Panc1 (cell line): Measurements from ENCODE around the gene SLC18B1.

ENCODE experiments used
- CTCF ChIP-seq: fragments of 450-650 bp; IDR thresholded peaks from 2 replicates; pipeline ENCODE4 v1.5.1; 2017; ENCODE audit warnings: mild to moderate bottlenecking
- POLR2AphosphoS5 ChIP-seq: IDR thresholded peaks from 2 replicates; pipeline ENCODE4 v1.6.1; 2012; ENCODE audit warnings: mild to moderate bottlenecking, low read depth, low read length, moderate library complexity
- SIN3A ChIP-seq: IDR thresholded peaks from 2 replicates; pipeline ENCODE4 v1.6.1; 2012; ENCODE audit warnings: low read depth, mild to moderate bottlenecking, low read length, moderate library complexity, borderline replicate concordance; ENCODE audit not compliant: insufficient read depth

- no peak; the same call in 1 of the 2 replicates for TF ChIP-seq POLR2AphosphoS5
- no peak for TF ChIP-seq SIN3A
- TF ChIP-seq CTCF, result no peak
Measured at GRCh38 chr6:132819405-132820161, 21.1 kb upstream of the SLC18B1 start.
